ENCODE measurements around the gene TSEN54.

DNA sequence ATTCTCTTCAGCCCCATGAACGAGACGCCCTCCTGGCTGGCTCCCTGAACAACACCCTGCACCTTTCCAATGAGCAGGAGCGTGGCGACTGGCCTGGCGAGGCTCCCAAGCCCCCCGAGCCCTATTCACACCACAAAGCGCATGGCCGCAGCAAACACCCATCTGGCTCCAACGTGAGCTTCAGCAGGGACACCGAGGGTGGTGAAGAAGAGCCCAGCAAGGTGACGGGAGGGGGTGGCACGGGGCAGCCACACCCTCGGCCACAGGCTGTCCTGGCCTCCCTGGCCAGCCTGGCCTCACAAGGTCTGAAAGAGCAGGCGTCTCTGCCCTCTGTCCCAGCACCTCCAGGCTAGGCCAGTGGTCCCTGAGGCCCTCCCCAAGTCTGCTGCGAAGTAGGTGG, 24.6 kb upstream of the TSEN54 start:
- TF ChIP-seq CTCF (conservative IDR thresholded peaks at IDR 0.05; ENCODE audit: low read depth, low read length): no peak
- no peak for TF ChIP-seq EZH2 (IDR thresholded peaks at IDR 0.05; ENCODE audit: borderline replicate concordance, low read depth, low read length, poor library complexity, severe bottlenecking)

Data from A673 (cell line).